CD14-positive monocyte (primary cell): Measurements from ENCODE around the gene ZNF710. TPM values are rescaled to one million over a fixed set of nuclear protein-coding genes. Genes with fewer than 3 reads are reported as not detected.

Experiments used
- DNase-seq, 3 donors: peaks; one replicate each; pipeline ENCODE4 v3.0.0-alpha.2; 2011 to 2022
- H2AFZ ChIP-seq: 2 replicates; pipeline ENCODE4 v1.6.0; 2012; ENCODE audit warnings: mild to moderate bottlenecking, low read depth, low read length, inconsistent platforms; ENCODE audit not compliant: insufficient read depth, poor library complexity, severe bottlenecking
- H3K27ac ChIP-seq, 2 donors: 1 replicate in 1 of 2; 2 replicates in 1 of 2; pipeline ENCODE4 v1.5.1; 2012 to 2013; ENCODE audit warnings: low read length in 2 of 2, control low read depth in 1 of 2, inconsistent platforms in 1 of 2, low read depth in 1 of 2, mild to moderate bottlenecking in 1 of 2
- H3K27me3 ChIP-seq, 2 donors: one replicate each; pipeline versions ENCODE4 v1.6.0 to v1.6.1; 2011 to 2013; ENCODE audit warnings: low read length in 2 of 2; ENCODE audit not compliant: control insufficient read depth in 2 of 2, insufficient read depth in 2 of 2
- H3K36me3 ChIP-seq, 2 donors: replicated peaks in 1 of 2; 1 replicate in 1 of 2; 2 replicates in 1 of 2; pipeline versions ENCODE4 v1.5.1 to v1.6.1; 2012 to 2013; ENCODE audit warnings: low read length in 2 of 2, control low read depth in 1 of 2, inconsistent platforms in 1 of 2, mild to moderate bottlenecking in 1 of 2; ENCODE audit not compliant: insufficient read depth in 2 of 2, control insufficient read depth in 1 of 2
- H3K4me1 ChIP-seq, 2 donors: 1 replicate in 1 of 2; 2 replicates in 1 of 2; pipeline versions ENCODE4 v1.5.1 to v1.6.1; 2012 to 2013; ENCODE audit warnings: low read length in 2 of 2, control low read depth in 1 of 2, inconsistent platforms in 1 of 2, mild to moderate bottlenecking in 1 of 2, moderate library complexity in 1 of 2; ENCODE audit not compliant: insufficient read depth in 2 of 2, control insufficient read depth in 1 of 2
- H3K4me2 ChIP-seq: replicated peaks from 2 replicates; pipeline ENCODE3; 2012; ENCODE audit warnings: low read length, moderate library complexity, mild to moderate bottlenecking; ENCODE audit not compliant: poor library complexity, severe bottlenecking; ENCODE audit errors: extremely low read depth
- H3K4me3 ChIP-seq, 3 experiments: fragments of 200-600 bp in 1 of 3; sonication (generic) in 1 of 3; replicated peaks in 1 of 3; 1 replicate in 2 of 3; 2 replicates in 1 of 3; pipeline ENCODE4 v1.5.1; 2011 to 2013; ENCODE audit warnings: low read length in 3 of 3, mild to moderate bottlenecking in 3 of 3, control low read depth in 2 of 3, low read depth in 2 of 3, inconsistent platforms in 1 of 3, moderate library complexity in 1 of 3
- H3K79me2 ChIP-seq: 2 replicates; pipeline ENCODE4 v1.6.0; 2012; ENCODE audit warnings: mild to moderate bottlenecking, control low read depth, inconsistent platforms, low read length, moderate library complexity; ENCODE audit not compliant: insufficient read depth
- H3K9ac ChIP-seq: 2 replicates; pipeline ENCODE4 v1.6.0; 2017; ENCODE audit warnings: low read length, mild to moderate bottlenecking; ENCODE audit not compliant: insufficient read depth, poor library complexity, severe bottlenecking
- H3K9me3 ChIP-seq, 2 donors: replicated peaks in 1 of 2; 1 replicate in 1 of 2; 2 replicates in 1 of 2; pipeline versions ENCODE4 v1.5.1 to v1.6.1; 2012 to 2013; ENCODE audit warnings: low read length in 2 of 2, control low read depth in 1 of 2; ENCODE audit not compliant: control insufficient read depth in 1 of 2, insufficient read depth in 1 of 2
- H4K20me1 ChIP-seq: 2 replicates; pipeline ENCODE4 v1.6.0; 2012; ENCODE audit warnings: mild to moderate bottlenecking, low read length, control low read depth, moderate library complexity; ENCODE audit not compliant: insufficient read depth
- H3K27ac Mint-ChIP-seq, 7 donors: one replicate each; pipeline ENCODE4 v1.8.0; 2020; ENCODE audit warnings: mild to moderate bottlenecking in 7 of 7, mixed read lengths in 7 of 7, moderate library complexity in 6 of 7, inconsistent platforms in 2 of 7
- H3K27me3 Mint-ChIP-seq, 3 donors: one replicate each; pipeline ENCODE4 v1.8.0; 2021 to 2022; ENCODE audit warnings: low read depth in 3 of 3, mild to moderate bottlenecking in 3 of 3, mixed read lengths in 3 of 3, moderate library complexity in 3 of 3, inconsistent platforms in 1 of 3
- H3K36me3 Mint-ChIP-seq, 2 donors: one replicate each; pipeline ENCODE4 v1.8.0; 2020; ENCODE audit warnings: mixed read lengths in 2 of 2, inconsistent platforms in 1 of 2, mild to moderate bottlenecking in 1 of 2
- H3K4me1 Mint-ChIP-seq: one replicate; pipeline ENCODE4 v1.8.0; 2020; ENCODE audit warnings: mild to moderate bottlenecking, mixed read lengths
- H3K4me3 Mint-ChIP-seq, 2 donors: one replicate each; pipeline ENCODE4 v1.8.0; 2020; ENCODE audit warnings: mild to moderate bottlenecking in 2 of 2, mixed read lengths in 2 of 2, moderate library complexity in 1 of 2
- H3K9me3 Mint-ChIP-seq, 7 donors: one replicate each; pipeline ENCODE4 v1.8.0; 2020 to 2022; ENCODE audit warnings: mixed read lengths in 7 of 7, mild to moderate bottlenecking in 6 of 7, moderate library complexity in 6 of 7, inconsistent platforms in 2 of 7
- WGBS: methylation state at CpG from one replicate; pipeline ENCODE4 v1.1.5; 2013; ENCODE audit warnings: missing lambda C conversion rate; ENCODE audit not compliant: insufficient coverage; 5-methylcytosine and 5-hydroxymethylcytosine counted together
- intact Hi-C, 2 donors: fragments of 100-400 bp; cut with micrococcal nuclease; formaldehyde crosslinking; loops; one replicate each; pipeline versions ENCODE4 v1.15.0 to v1.15.1; 2023
- polyA plus RNA-seq, 3 donors: library from polyadenylated mRNA; depleted of rRNA in 1 of 3; unstranded in 2 of 3; stranded (reverse) in 1 of 3; fragments of 300-500 nt in 2 of 3; fragments of >200 nt in 1 of 3; fragmentation: Illumina TruSeq in 2 of 3; gene quantifications; 1 replicate in 2 of 3; 2 replicates in 1 of 3; pipeline ENCODE4 v1.2.3, GENCODE V29; 2012 to 2021
- TF ChIP-seq, protein P1 (sequence below): fragments of 200-600 bp; IDR thresholded peaks from one replicate; pipeline ENCODE4 v1.8.0; 2022; ENCODE audit warnings: antibody characterized with exemption, mild to moderate bottlenecking

The ZNF710 gene
- polyA plus RNA-seq, 3 donors = 3.4 to 45.6 (median 4.8) TPM

DNA sequence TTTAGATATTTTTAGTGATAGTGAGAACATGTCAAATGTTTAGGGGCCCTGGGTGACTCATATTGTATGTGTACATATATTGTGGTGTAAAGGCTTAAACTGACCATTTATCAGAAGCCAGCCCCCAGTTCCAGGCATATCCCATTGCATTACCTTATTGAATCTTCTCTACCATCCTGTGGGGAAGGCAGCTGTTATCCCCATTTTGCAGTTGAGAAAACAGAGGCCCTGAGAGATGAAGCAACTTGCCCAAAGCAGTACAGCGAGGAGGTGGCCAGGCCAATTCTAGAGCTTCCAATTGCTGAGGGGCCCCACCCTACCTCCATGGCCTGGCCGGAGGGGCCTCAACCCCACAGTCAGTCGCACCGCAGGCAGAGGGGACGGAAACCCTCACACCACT lies 47.9 kb downstream of the ZNF710 start:
- H3K27ac Mint-ChIP-seq = peak overlapping the region in 2 of 7 donors; percentile 76 to 78
- H3K27me3 ChIP-seq = no peaks in the 10 kb centered on the region
- TF ChIP-seq, protein P1, sequence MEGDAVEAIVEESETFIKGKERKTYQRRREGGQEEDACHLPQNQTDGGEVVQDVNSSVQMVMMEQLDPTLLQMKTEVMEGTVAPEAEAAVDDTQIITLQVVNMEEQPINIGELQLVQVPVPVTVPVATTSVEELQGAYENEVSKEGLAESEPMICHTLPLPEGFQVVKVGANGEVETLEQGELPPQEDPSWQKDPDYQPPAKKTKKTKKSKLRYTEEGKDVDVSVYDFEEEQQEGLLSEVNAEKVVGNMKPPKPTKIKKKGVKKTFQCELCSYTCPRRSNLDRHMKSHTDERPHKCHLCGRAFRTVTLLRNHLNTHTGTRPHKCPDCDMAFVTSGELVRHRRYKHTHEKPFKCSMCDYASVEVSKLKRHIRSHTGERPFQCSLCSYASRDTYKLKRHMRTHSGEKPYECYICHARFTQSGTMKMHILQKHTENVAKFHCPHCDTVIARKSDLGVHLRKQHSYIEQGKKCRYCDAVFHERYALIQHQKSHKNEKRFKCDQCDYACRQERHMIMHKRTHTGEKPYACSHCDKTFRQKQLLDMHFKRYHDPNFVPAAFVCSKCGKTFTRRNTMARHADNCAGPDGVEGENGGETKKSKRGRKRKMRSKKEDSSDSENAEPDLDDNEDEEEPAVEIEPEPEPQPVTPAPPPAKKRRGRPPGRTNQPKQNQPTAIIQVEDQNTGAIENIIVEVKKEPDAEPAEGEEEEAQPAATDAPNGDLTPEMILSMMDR = no peak
- peaks cover 96% of the 10 kb centered on the region for H3K79me2 ChIP-seq
- H2AFZ ChIP-seq = no peak overlapping the region
- H3K9me3 ChIP-seq = no peaks in the 10 kb centered on the region
- intact Hi-C loops = no loop called here
- DNase-seq = no peak
- H3K9me3 Mint-ChIP-seq = no peaks in the 10 kb centered on the region
- H3K4me3 Mint-ChIP-seq = no peak overlapping the region
- H3K4me1 ChIP-seq = peaks cover 53 to 65% of the 10 kb centered on the region in 2 donors
- peaks cover 49 to 62% of the 10 kb centered on the region in 2 donors for H3K36me3 Mint-ChIP-seq
- no peak overlapping the region for H3K9ac ChIP-seq
- peak overlapping the region in 1 of 2 donors; percentile 61 for H3K27ac ChIP-seq
- H3K4me2 ChIP-seq = no peak overlapping the region
- H3K4me3 ChIP-seq = no peak overlapping the region
- H4K20me1 ChIP-seq = peaks cover 15% of the 10 kb centered on the region
- WGBS = 95% methylated on average over 5 of the region's 5 CpGs
- H3K4me1 Mint-ChIP-seq = peaks cover 79% of the 10 kb centered on the region
- peaks cover 9 to 50% of the 10 kb centered on the region in 2 donors for H3K36me3 ChIP-seq
- H3K27me3 Mint-ChIP-seq = peaks cover 0 to 5% (median 0%) of the 10 kb centered on the region in 3 donors

DNA sequence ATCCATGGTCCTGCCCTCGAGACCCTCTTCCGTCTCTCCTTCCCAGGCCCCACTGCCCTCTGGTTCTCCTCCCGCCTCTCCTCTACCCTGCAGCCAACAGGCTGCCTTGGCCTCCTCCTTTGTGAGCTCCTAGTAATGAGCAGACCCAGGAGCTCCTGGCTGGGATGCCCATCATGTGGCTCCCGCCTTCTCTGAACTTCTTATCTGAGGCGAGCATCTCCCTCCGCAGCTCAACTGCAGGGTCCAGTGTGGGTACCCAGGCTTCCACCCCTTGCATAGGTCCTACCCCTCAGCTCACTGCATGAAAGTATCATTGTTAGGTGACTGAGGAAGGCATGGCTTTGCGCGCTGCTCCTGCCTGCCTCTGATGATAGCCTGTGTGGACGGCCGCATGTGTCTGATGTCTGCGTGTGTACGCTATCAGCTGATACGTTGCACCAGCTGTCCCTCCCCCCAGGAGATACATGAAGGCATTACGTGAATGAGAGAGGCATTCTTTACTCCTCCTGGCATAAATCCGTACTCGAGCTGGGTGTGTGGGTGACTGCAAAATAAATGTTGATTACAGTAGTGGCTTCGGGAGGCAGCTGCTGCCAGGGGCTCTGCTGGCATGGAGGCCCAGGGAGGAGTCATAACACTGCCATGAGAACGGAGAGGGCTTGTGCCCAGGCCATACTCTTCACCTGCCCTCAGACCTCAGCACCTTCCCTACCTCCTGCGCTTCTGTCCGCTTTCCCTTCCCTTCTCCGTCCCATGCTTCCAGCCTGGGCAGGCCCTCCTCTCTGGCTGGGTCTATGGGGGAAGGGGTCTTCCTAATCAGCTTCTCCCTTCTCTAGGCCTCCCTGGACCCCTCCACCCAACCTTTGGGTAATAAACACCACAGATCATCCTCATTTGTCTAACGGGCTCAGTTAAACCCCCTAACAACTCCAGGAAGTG lies 48.8 kb downstream of the ZNF710 start:
- intact Hi-C loops = no loop called here
- Histone ChIP-seq H4K20me1 (peaks cover 15% of the 10 kb centered on the region), H3K4me2 (no peak overlapping the region), H3K27ac (peak overlapping the region; percentile 3 to 61), H3K79me2 (peaks cover 96% of the 10 kb centered on the region), H3K9me3 (no peaks in the 10 kb centered on the region), H3K9ac (no peak overlapping the region), H3K4me3 (no peak overlapping the region), H3K27me3 (no peaks in the 10 kb centered on the region), H3K4me1 (peaks cover 54 to 65% of the 10 kb centered on the region in 2 donors), H3K36me3 (peaks cover 8 to 41% of the 10 kb centered on the region in 2 donors), H2AFZ (no peak overlapping the region)
- 96% methylated on average over 8 of the region's 22 CpGs for WGBS
- Mint-ChIP-seq H3K4me3 (no peak overlapping the region), H3K4me1 (peaks cover 82% of the 10 kb centered on the region), H3K27me3 (peaks cover 0 to 5% (median 0%) of the 10 kb centered on the region in 3 donors), H3K27ac (peak overlapping the region in 6 of 7 donors; percentile 48 to 82 (median 76)), H3K36me3 (peaks cover 46 to 60% of the 10 kb centered on the region in 2 donors), H3K9me3 (no peaks in the 10 kb centered on the region)
- DNase-seq = no peak
- TF ChIP-seq, protein P1 = no peak
